ENCODE measurements around the gene ENOSF1. TPM values are rescaled to one million over a fixed set of nuclear protein-coding genes. Genes with fewer than 3 reads are reported as not detected.
A peak's percentile ranks its signal among the peaks of the same experiment; 100 is the strongest.

The ENOSF1 gene
- total and polyA plus RNA-seq, 10 of the 15 experiments (the other 5 are each of a cell fraction or from before 2014, with no cell fraction given): 12.5 to 43.3 (median 29.5) TPM

- TF ChIP-seq, protein P1, sequence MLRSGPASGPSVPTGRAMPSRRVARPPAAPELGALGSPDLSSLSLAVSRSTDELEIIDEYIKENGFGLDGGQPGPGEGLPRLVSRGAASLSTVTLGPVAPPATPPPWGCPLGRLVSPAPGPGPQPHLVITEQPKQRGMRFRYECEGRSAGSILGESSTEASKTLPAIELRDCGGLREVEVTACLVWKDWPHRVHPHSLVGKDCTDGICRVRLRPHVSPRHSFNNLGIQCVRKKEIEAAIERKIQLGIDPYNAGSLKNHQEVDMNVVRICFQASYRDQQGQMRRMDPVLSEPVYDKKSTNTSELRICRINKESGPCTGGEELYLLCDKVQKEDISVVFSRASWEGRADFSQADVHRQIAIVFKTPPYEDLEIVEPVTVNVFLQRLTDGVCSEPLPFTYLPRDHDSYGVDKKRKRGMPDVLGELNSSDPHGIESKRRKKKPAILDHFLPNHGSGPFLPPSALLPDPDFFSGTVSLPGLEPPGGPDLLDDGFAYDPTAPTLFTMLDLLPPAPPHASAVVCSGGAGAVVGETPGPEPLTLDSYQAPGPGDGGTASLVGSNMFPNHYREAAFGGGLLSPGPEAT (IDR thresholded peaks at IDR 0.05; ENCODE audit: low read depth): no peak
- TF ChIP-seq, protein P2, sequence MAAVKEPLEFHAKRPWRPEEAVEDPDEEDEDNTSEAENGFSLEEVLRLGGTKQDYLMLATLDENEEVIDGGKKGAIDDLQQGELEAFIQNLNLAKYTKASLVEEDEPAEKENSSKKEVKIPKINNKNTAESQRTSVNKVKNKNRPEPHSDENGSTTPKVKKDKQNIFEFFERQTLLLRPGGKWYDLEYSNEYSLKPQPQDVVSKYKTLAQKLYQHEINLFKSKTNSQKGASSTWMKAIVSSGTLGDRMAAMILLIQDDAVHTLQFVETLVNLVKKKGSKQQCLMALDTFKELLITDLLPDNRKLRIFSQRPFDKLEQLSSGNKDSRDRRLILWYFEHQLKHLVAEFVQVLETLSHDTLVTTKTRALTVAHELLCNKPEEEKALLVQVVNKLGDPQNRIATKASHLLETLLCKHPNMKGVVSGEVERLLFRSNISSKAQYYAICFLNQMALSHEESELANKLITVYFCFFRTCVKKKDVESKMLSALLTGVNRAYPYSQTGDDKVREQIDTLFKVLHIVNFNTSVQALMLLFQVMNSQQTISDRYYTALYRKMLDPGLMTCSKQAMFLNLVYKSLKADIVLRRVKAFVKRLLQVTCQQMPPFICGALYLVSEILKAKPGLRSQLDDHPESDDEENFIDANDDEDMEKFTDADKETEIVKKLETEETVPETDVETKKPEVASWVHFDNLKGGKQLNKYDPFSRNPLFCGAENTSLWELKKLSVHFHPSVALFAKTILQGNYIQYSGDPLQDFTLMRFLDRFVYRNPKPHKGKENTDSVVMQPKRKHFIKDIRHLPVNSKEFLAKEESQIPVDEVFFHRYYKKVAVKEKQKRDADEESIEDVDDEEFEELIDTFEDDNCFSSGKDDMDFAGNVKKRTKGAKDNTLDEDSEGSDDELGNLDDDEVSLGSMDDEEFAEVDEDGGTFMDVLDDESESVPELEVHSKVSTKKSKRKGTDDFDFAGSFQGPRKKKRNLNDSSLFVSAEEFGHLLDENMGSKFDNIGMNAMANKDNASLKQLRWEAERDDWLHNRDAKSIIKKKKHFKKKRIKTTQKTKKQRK (IDR thresholded peaks at IDR 0.05; ENCODE audit: low read depth, low read length): no peak
- no peak for TF ChIP-seq SIN3A (IDR thresholded peaks at IDR 0.05; ENCODE audit: low read depth, low read length)
- no peak for TF ChIP-seq CREM (IDR thresholded peaks at IDR 0.05; ENCODE audit: low read depth)
These were observed 39.1 kb downstream of the ENOSF1 start (continued) for GRCh38 chr18:673317-673716.

GRCh38 chr18:671405-671804 is 41.0 kb downstream of the ENOSF1 start:
- H3K27me3 ChIP-seq (replicated peaks in 1 of 2; ENCODE audit: control insufficient read depth in 2 of 2, insufficient read depth in 2 of 2, low read length in 1 of 2): no peaks in the 10 kb centered on the region
- ChIA-PET POLR2A (interaction anchor here (1.1 kb wide), 1 partner anchor 13 kb away, joined by 3 read pairs; no protein-coding TSS in a partner anchor), CTCF (interaction anchor here (1.1 to 1.9 kb wide), 3 partner anchors 47 to 168 kb away, joined by 3 to 7 read pairs (median 5); no protein-coding TSS in a partner anchor), RAD21 (ENCODE audit: unreplicated experiment) (no interaction called here), SMC1A (ENCODE audit: uncharacterized antibody, unreplicated experiment) (interaction anchor here (0.8 to 2.0 kb wide), 2 partner anchors 35 to 159 kb away, joined by 4 to 6 read pairs; no protein-coding TSS in a partner anchor)
- ATAC-seq (no peak), FAIRE-seq (no peak), DNase-seq (ENCODE audit: low read depth, low spot score) (no peak)
- WGBS (ENCODE audit: insufficient coverage, insufficient replicate concordance, low lambda C conversion rate, missing lambda C conversion rate): 100% methylated on average over 1 of the region's 1 CpG
- no peak overlapping the region for H3K9ac ChIP-seq (ENCODE audit: control insufficient read depth, insufficient read depth, low read length)
- no peaks in the 10 kb centered on the region; the same call in 2 of the 3 replicates for H3K9me3 ChIP-seq (replicated peaks; ENCODE audit: control insufficient read depth, insufficient read depth, low read length)
- peak; percentile 32; the same call in 1 of the 2 replicates for TF ChIP-seq POLR2A (IDR thresholded peaks at IDR 0.05; ENCODE audit: low read depth, low read length)
- TF ChIP-seq, protein P3, sequence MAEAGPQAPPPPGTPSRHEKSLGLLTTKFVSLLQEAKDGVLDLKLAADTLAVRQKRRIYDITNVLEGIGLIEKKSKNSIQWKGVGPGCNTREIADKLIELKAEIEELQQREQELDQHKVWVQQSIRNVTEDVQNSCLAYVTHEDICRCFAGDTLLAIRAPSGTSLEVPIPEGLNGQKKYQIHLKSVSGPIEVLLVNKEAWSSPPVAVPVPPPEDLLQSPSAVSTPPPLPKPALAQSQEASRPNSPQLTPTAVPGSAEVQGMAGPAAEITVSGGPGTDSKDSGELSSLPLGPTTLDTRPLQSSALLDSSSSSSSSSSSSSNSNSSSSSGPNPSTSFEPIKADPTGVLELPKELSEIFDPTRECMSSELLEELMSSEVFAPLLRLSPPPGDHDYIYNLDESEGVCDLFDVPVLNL (IDR thresholded peaks at IDR 0.05; ENCODE audit: low read depth, low read length): no peak
- H3K79me2 ChIP-seq (ENCODE audit: control insufficient read depth, insufficient read depth, low read length): peaks cover 3% of the 10 kb centered on the region
- H3K4me1 ChIP-seq (ENCODE audit: control insufficient read depth, insufficient read depth, low read length): no peaks in the 10 kb centered on the region; the same call in 1 of the 2 replicates
- H3K4me3 ChIP-seq: no peak overlapping the region
- no TSS peak for BruUV-seq (replicated peaks)
- in situ Hi-C loops (cut with MboI) (no loop called here), intact Hi-C loops (cut with micrococcal nuclease; ENCODE audit: unreplicated experiment) (no loop called here)
- peaks cover 14 to 35% of the 10 kb centered on the region in 2 experiments for H3K36me3 ChIP-seq (ENCODE audit: control insufficient read depth in 2 of 2, insufficient read depth in 2 of 2, low read length in 1 of 2)
- H4K20me1 ChIP-seq (ENCODE audit: control insufficient read depth, insufficient read depth): no peaks in the 10 kb centered on the region
- no peak overlapping the region for H3K4me2 ChIP-seq (ENCODE audit: control insufficient read depth, insufficient read depth)
- H3K27ac ChIP-seq (ENCODE audit: control insufficient read depth, insufficient read depth): no peak overlapping the region
- no peak overlapping the region for H2AFZ ChIP-seq (ENCODE audit: control insufficient read depth, low read depth, low read length)

Measured in GM12878 (cell line).